ENCODE measurements around the gene AKR1C4. TPM values are rescaled to one million over a fixed set of nuclear protein-coding genes. Genes with fewer than 3 reads are reported as not detected.

The AKR1C4 gene
- polyA plus RNA-seq, 2 of the 4 experiments (the other 2 are of a cell fraction) = 0.37 to 1.2 TPM

Other genes with a start within 250 kb of the AKR1C4 start
- gene AKR1C1, start 233.4 kb upstream of the AKR1C4 start, polyA plus RNA-seq (2011; rRNA removed) = 1,148 and 1,445 TPM in 2 replicates
- gene AKR1C1, start 233.4 kb upstream of the AKR1C4 start, polyA plus RNA-seq (2017; fragmentation: RNase III; extraction: RNeasy Plus Mini Kit Qiagen cat#74134 plus additional on column Dnase treatment) = 642 to 1,056 TPM (median 970 TPM) in 3 replicates
- gene AKR1C2, start 193.0 kb upstream of the AKR1C4 start, polyA plus RNA-seq (2011; rRNA removed) = 6,607 and 6,805 TPM in 2 replicates
- 5,292 to 5,660 TPM (median 5,410 TPM) in 3 replicates for gene AKR1C2, start 193.0 kb upstream of the AKR1C4 start, polyA plus RNA-seq (2017; fragmentation: RNase III; extraction: RNeasy Plus Mini Kit Qiagen cat#74134 plus additional on column Dnase treatment)
- gene AKR1C3, start 102.4 kb upstream of the AKR1C4 start, polyA plus RNA-seq (2011; rRNA removed) = 3,820 and 4,867 TPM in 2 replicates
- 1,744 to 2,157 TPM (median 1,998 TPM) in 3 replicates for gene AKR1C3, start 102.4 kb upstream of the AKR1C4 start, polyA plus RNA-seq (2017; fragmentation: RNase III; extraction: RNeasy Plus Mini Kit Qiagen cat#74134 plus additional on column Dnase treatment)
- gene AKR1C8, start 11.7 kb upstream of the AKR1C4 start, polyA plus RNA-seq (2011; rRNA removed) = 0.52 and 0.62 TPM in 2 replicates
- 0.10 to 0.16 TPM (median 0.13 TPM) in 3 replicates for gene AKR1C8, start 11.7 kb upstream of the AKR1C4 start, polyA plus RNA-seq (2017; fragmentation: RNase III; extraction: RNeasy Plus Mini Kit Qiagen cat#74134 plus additional on column Dnase treatment)
- not detected in 2 replicates for gene UCN3, start 168.1 kb downstream of the AKR1C4 start, polyA plus RNA-seq (2011; rRNA removed)
- 0.11 TPM in 1 of 3 replicates, not detected in the others for gene UCN3, start 168.1 kb downstream of the AKR1C4 start, polyA plus RNA-seq (2017; fragmentation: RNase III; extraction: RNeasy Plus Mini Kit Qiagen cat#74134 plus additional on column Dnase treatment)
- 1.4 and 2.1 TPM in 2 replicates for gene TUBAL3, start 208.0 kb downstream of the AKR1C4 start, polyA plus RNA-seq (2011; rRNA removed)
- gene TUBAL3, start 208.0 kb downstream of the AKR1C4 start, polyA plus RNA-seq (2017; fragmentation: RNase III; extraction: RNeasy Plus Mini Kit Qiagen cat#74134 plus additional on column Dnase treatment) = 0.34 to 0.37 TPM (median 0.36 TPM) in 3 replicates
- 132 and 144 TPM in 2 replicates for gene NET1, start 215.7 kb downstream of the AKR1C4 start, polyA plus RNA-seq (2011; rRNA removed)
- gene NET1, start 215.7 kb downstream of the AKR1C4 start, polyA plus RNA-seq (2017; fragmentation: RNase III; extraction: RNeasy Plus Mini Kit Qiagen cat#74134 plus additional on column Dnase treatment) = 36.3 to 43.4 TPM (median 42.9 TPM) in 3 replicates